ENCODE results near the gene PITX3.

Gene PITX3

GRCh38 chr10:102185811-102186527 lies 55.3 kb downstream of the PITX3 start:
- no peak overlapping the region for H3K9ac ChIP-seq (ENCODE audit: low read length)
- H3K27me3 ChIP-seq (ENCODE audit: insufficient read depth, low read length), result no peaks in the 10 kb centered on the region
- H3F3A ChIP-seq (ENCODE audit: insufficient read depth, low read length), result no peaks in the 10 kb centered on the region
- TF ChIP-seq EZH2 (IDR thresholded peaks at IDR 0.05; ENCODE audit: borderline replicate concordance, low read length), result no peak
- TF ChIP-seq CTCF (IDR thresholded peaks at IDR 0.05; ENCODE audit: low read length), result no peak
- no peak overlapping the region for H3K4me2 ChIP-seq (ENCODE audit: low read length)
- H3K9me2 ChIP-seq (ENCODE audit: low read depth, low read length), result no peaks in the 10 kb centered on the region
- no peak overlapping the region for H2AFZ ChIP-seq (ENCODE audit: low read length)
- no peaks in the 10 kb centered on the region for H3K9me3 ChIP-seq (ENCODE audit: low read length)
- no peak overlapping the region for H3K4me3 ChIP-seq (ENCODE audit: low read depth, low read length, poor library complexity, severe bottlenecking)
- no peaks in the 10 kb centered on the region for H3K36me3 ChIP-seq (ENCODE audit: insufficient read depth, low read length)
- no peaks in the 10 kb centered on the region for H4K20me1 ChIP-seq (ENCODE audit: insufficient read depth, low read length)
- H3K27ac ChIP-seq (ENCODE audit: low read depth, low read length, poor library complexity, severe bottlenecking), result no peak overlapping the region
- no peaks in the 10 kb centered on the region for H3K79me2 ChIP-seq (ENCODE audit: insufficient read depth, low read length)
- no peaks in the 10 kb centered on the region for H3K4me1 ChIP-seq (ENCODE audit: insufficient read depth, low read length, severe bottlenecking)

GRCh38 chr10:102185272-102185671 lies 56.0 kb downstream of the PITX3 start:
- no peak overlapping the region for H3K4me3 ChIP-seq (ENCODE audit: low read depth, low read length, poor library complexity, severe bottlenecking)
- H3K9me2 ChIP-seq (ENCODE audit: low read depth, low read length), result no peaks in the 10 kb centered on the region
- no peak overlapping the region for H3K4me2 ChIP-seq (ENCODE audit: low read length)
- no peaks in the 10 kb centered on the region for H3K36me3 ChIP-seq (ENCODE audit: insufficient read depth, low read length)
- TF ChIP-seq CTCF (IDR thresholded peaks at IDR 0.05; ENCODE audit: low read length), result no peak
- no peaks in the 10 kb centered on the region for H3K27me3 ChIP-seq (ENCODE audit: insufficient read depth, low read length)
- H3K4me1 ChIP-seq (ENCODE audit: insufficient read depth, low read length, severe bottlenecking), result no peaks in the 10 kb centered on the region
- H3K79me2 ChIP-seq (ENCODE audit: insufficient read depth, low read length), result no peaks in the 10 kb centered on the region
- H2AFZ ChIP-seq (ENCODE audit: low read length), result no peak overlapping the region
- H3K27ac ChIP-seq (ENCODE audit: low read depth, low read length, poor library complexity, severe bottlenecking), result no peak overlapping the region
- H3K9ac ChIP-seq (ENCODE audit: low read length), result no peak overlapping the region
- H4K20me1 ChIP-seq (ENCODE audit: insufficient read depth, low read length), result no peaks in the 10 kb centered on the region
- H3F3A ChIP-seq (ENCODE audit: insufficient read depth, low read length), result no peaks in the 10 kb centered on the region
- H3K9me3 ChIP-seq (ENCODE audit: low read length), result no peaks in the 10 kb centered on the region

GRCh38 chr10:102184606-102185005 lies 56.7 kb downstream of the PITX3 start:
- Histone ChIP-seq H3K9me3 (ENCODE audit: low read length) (no peaks in the 10 kb centered on the region), H3K4me1 (ENCODE audit: insufficient read depth, low read length, severe bottlenecking) (no peaks in the 10 kb centered on the region), H3K9me2 (ENCODE audit: low read depth, low read length) (no peaks in the 10 kb centered on the region), H3K9ac (ENCODE audit: low read length) (no peak overlapping the region), H3K27me3 (ENCODE audit: insufficient read depth, low read length) (no peaks in the 10 kb centered on the region), H3K36me3 (ENCODE audit: insufficient read depth, low read length) (no peaks in the 10 kb centered on the region), H3K4me2 (ENCODE audit: low read length) (no peak overlapping the region), H4K20me1 (ENCODE audit: insufficient read depth, low read length) (no peaks in the 10 kb centered on the region), H3K4me3 (ENCODE audit: low read depth, low read length, poor library complexity, severe bottlenecking) (no peak overlapping the region), H3K79me2 (ENCODE audit: insufficient read depth, low read length) (no peaks in the 10 kb centered on the region), H3K27ac (ENCODE audit: low read depth, low read length, poor library complexity, severe bottlenecking) (no peak overlapping the region), H2AFZ (ENCODE audit: low read length) (no peak overlapping the region), H3F3A (ENCODE audit: insufficient read depth, low read length) (no peaks in the 10 kb centered on the region)
- no peak for TF ChIP-seq CTCF (IDR thresholded peaks at IDR 0.05; ENCODE audit: low read length)
- no peak for TF ChIP-seq EZH2 (IDR thresholded peaks at IDR 0.05; ENCODE audit: borderline replicate concordance, low read length)
